BLaER1 (cell line): ENCODE results near the gene ANKRD13D.

Experiments
- H3K27ac ChIP-seq: shearing (Covaris generic); formaldehyde crosslinking; 2 replicates; pipeline ENCODE4 v1.8.1; 2022
- H3K27me3 ChIP-seq: shearing (Covaris generic); formaldehyde crosslinking; 2 replicates; pipeline ENCODE4 v1.8.1; 2022
- H3K36me3 ChIP-seq: shearing (Covaris generic); formaldehyde crosslinking; 2 replicates; pipeline ENCODE4 v1.8.1; 2022
- H3K4me1 ChIP-seq: shearing (Covaris generic); formaldehyde crosslinking; 2 replicates; pipeline ENCODE4 v1.8.1; 2022
- H3K4me2 ChIP-seq: shearing (Covaris generic); formaldehyde crosslinking; 2 replicates; pipeline ENCODE4 v1.8.1; 2022
- H3K4me3 ChIP-seq: shearing (Covaris generic); formaldehyde crosslinking; 2 replicates; pipeline ENCODE4 v1.8.1; 2022
- H3K9ac ChIP-seq: shearing (Covaris generic); formaldehyde crosslinking; 2 replicates; pipeline ENCODE4 v1.8.1; 2022
- H3K9me3 ChIP-seq: shearing (Covaris generic); formaldehyde crosslinking; 2 replicates; pipeline ENCODE4 v1.8.1; 2022
- H4K20me1 ChIP-seq: shearing (Covaris generic); formaldehyde crosslinking; 2 replicates; pipeline ENCODE4 v1.8.1; 2022
- Cebpa-rat ChIP-seq: shearing (Covaris generic); IDR thresholded peaks from 2 replicates; pipeline ENCODE4 v1.8.1; 2022

ANKRD13D gene

GRCh38 chr11:67289226-67289650, at the start of gene ANKRD13D:
Gene ANKRD13D (plus strand): TSS chr11:67289303. CDS start chr11:67289461, 158 bp downstream.
- H3K4me1 ChIP-seq = peaks cover 79% of the 10 kb centered on the region
- TF ChIP-seq Cebpa-rat = no peak
- H3K27ac ChIP-seq = peak within 1 kb of the TSS; percentile 100
- peak within 1 kb of the TSS; percentile 99 for H3K4me2 ChIP-seq
- peaks cover 73% of the 10 kb centered on the region for H3K36me3 ChIP-seq
- peaks cover 27% of the 10 kb centered on the region; the same call in 1 of the 2 replicates for H4K20me1 ChIP-seq
- peak within 1 kb of the TSS; percentile 81 for H3K4me3 ChIP-seq
- H3K27me3 ChIP-seq = no peaks in the 10 kb centered on the region
- H3K9me3 ChIP-seq = no peaks in the 10 kb centered on the region; the same call in 1 of the 2 replicates
- peak within 1 kb of the TSS; percentile 100 for H3K9ac ChIP-seq

- Histone ChIP-seq H3K27ac (peak overlapping the region; percentile 94), H4K20me1 (peaks cover 89% of the 10 kb centered on the region), H3K4me1 (peaks cover 42% of the 10 kb centered on the region), H3K9me3 (no peaks in the 10 kb centered on the region), H3K36me3 (peaks cover 54% of the 10 kb centered on the region), H3K27me3 (no peaks in the 10 kb centered on the region), H3K4me3 (peak overlapping the region; percentile 75), H3K4me2 (peak overlapping the region; percentile 96), H3K9ac (peak overlapping the region; percentile 96)
- no peak for TF ChIP-seq Cebpa-rat
Observed at GRCh38 chr11:67239783-67240575, 49.1 kb upstream of the ANKRD13D start.

GRCh38 chr11:67240576-67241389, 48.3 kb upstream of the ANKRD13D start:
- H3K27me3 ChIP-seq = no peaks in the 10 kb centered on the region
- H3K27ac ChIP-seq = peak overlapping the region; percentile 94
- peak overlapping the region; percentile 75 for H3K4me3 ChIP-seq
- H3K36me3 ChIP-seq = peaks cover 56% of the 10 kb centered on the region
- H4K20me1 ChIP-seq = peaks cover 90% of the 10 kb centered on the region
- peaks cover 42% of the 10 kb centered on the region for H3K4me1 ChIP-seq
- TF ChIP-seq Cebpa-rat = no peak
- peak overlapping the region; percentile 96 for H3K9ac ChIP-seq
- H3K4me2 ChIP-seq = peak overlapping the region; percentile 94
- H3K9me3 ChIP-seq = no peaks in the 10 kb centered on the region

GRCh38 chr11:67242548-67242947, 46.6 kb upstream of the ANKRD13D start:
- no peaks in the 10 kb centered on the region for H3K9me3 ChIP-seq
- H3K27ac ChIP-seq = no peak overlapping the region
- H3K4me3 ChIP-seq = peak overlapping the region; percentile 75; the same call in 1 of the 2 replicates
- H4K20me1 ChIP-seq = peaks cover 86% of the 10 kb centered on the region
- no peaks in the 10 kb centered on the region for H3K27me3 ChIP-seq
- H3K4me2 ChIP-seq = peak overlapping the region; percentile 94
- H3K4me1 ChIP-seq = peaks cover 39% of the 10 kb centered on the region
- peak overlapping the region; percentile 96; the same call in 1 of the 2 replicates for H3K9ac ChIP-seq
- TF ChIP-seq Cebpa-rat = no peak
- peaks cover 56% of the 10 kb centered on the region for H3K36me3 ChIP-seq

DNA sequence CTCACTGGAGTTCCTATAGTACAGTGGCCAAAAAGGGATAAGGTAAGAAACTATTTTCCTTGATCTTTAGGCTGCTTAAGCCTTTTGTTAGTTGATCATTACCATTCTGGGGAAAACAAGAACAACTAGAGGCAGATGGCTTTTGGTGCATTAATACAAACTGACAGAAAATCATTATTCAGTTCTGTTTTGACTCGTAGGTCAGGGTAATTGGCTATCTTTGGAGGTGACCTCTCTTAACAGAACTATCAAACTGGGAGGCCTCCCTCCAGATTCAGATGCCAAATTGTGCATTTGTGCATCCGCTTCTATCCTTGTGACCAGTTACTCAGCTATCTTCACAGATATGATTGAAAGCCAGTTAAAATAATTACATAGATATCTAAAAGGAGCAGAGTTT, 46.1 kb upstream of the ANKRD13D start:
- peak overlapping the region; percentile 94; the same call in 1 of the 2 replicates for H3K4me2 ChIP-seq
- no peaks in the 10 kb centered on the region for H3K27me3 ChIP-seq
- peaks cover 37% of the 10 kb centered on the region for H3K4me1 ChIP-seq
- no peaks in the 10 kb centered on the region for H3K9me3 ChIP-seq
- no peak overlapping the region for H3K4me3 ChIP-seq
- H3K27ac ChIP-seq = no peak overlapping the region
- H4K20me1 ChIP-seq = peaks cover 86% of the 10 kb centered on the region
- peaks cover 59% of the 10 kb centered on the region for H3K36me3 ChIP-seq
- peak overlapping the region; percentile 96; the same call in 1 of the 2 replicates for H3K9ac ChIP-seq
- no peak for TF ChIP-seq Cebpa-rat

- H3K9me3 ChIP-seq = no peaks in the 10 kb centered on the region
- H3K27me3 ChIP-seq = no peaks in the 10 kb centered on the region
- H3K4me1 ChIP-seq = peaks cover 22% of the 10 kb centered on the region
- peaks cover 88% of the 10 kb centered on the region for H4K20me1 ChIP-seq
- H3K9ac ChIP-seq = no peak overlapping the region
- H3K27ac ChIP-seq = no peak overlapping the region
- peaks cover 79% of the 10 kb centered on the region for H3K36me3 ChIP-seq
- H3K4me2 ChIP-seq = no peak overlapping the region
- no peak overlapping the region for H3K4me3 ChIP-seq
- no peak for TF ChIP-seq Cebpa-rat
Observed at GRCh38 chr11:67245046-67245445, 44.1 kb upstream of the ANKRD13D start.

- H3K9ac ChIP-seq = no peak overlapping the region
- no peaks in the 10 kb centered on the region for H3K9me3 ChIP-seq
- H3K4me2 ChIP-seq = no peak overlapping the region
- H3K27me3 ChIP-seq = no peaks in the 10 kb centered on the region
- H3K36me3 ChIP-seq = peaks cover 98% of the 10 kb centered on the region
- TF ChIP-seq Cebpa-rat = no peak
- no peak overlapping the region for H3K27ac ChIP-seq
- peaks cover under 1% of the 10 kb centered on the region; the same call in 1 of the 2 replicates for H3K4me1 ChIP-seq
- H3K4me3 ChIP-seq = no peak overlapping the region
- H4K20me1 ChIP-seq = peaks cover 93% of the 10 kb centered on the region
Observed at GRCh38 chr11:67247946-67248550, 41.1 kb upstream of the ANKRD13D start.

GRCh38 chr11:67248653-67249052, 40.5 kb upstream of the ANKRD13D start:
- Histone ChIP-seq H3K4me3 (no peak overlapping the region), H3K27me3 (no peaks in the 10 kb centered on the region), H3K36me3 (peaks cover 98% of the 10 kb centered on the region), H3K27ac (no peak overlapping the region), H3K4me2 (no peak overlapping the region), H4K20me1 (peaks cover 93% of the 10 kb centered on the region), H3K9me3 (no peaks in the 10 kb centered on the region), H3K4me1 (no peaks in the 10 kb centered on the region; the same call in 1 of the 2 replicates), H3K9ac (no peak overlapping the region)
- no peak for TF ChIP-seq Cebpa-rat
